Keratinocyte (primary cell): ENCODE measurements around the gene MYF6. TPM values are rescaled to one million over a fixed set of nuclear protein-coding genes. Genes with fewer than 3 reads are reported as not detected.

Experiments used
- DNase-seq: peaks from one replicate; pipeline ENCODE4 v3.0.0-alpha.2; 2011; ENCODE audit warnings: low read depth, missing footprints, low spot score
- FAIRE-seq: peaks from 2 replicates; lab custom pipeline; 2011; peaks lifted over from hg19 to GRCh38; lab: Jason Lieb, UNC
- H2AFZ ChIP-seq: 2 replicates; pipeline ENCODE4 v1.6.0; 2012; ENCODE audit warnings: low read length, control low read depth, inconsistent platforms; ENCODE audit not compliant: control insufficient read depth
- H3K27ac ChIP-seq: 2 replicates; pipeline ENCODE4 v1.5.1; 2011; ENCODE audit warnings: low read length; ENCODE audit not compliant: control insufficient read depth, insufficient read depth
- H3K27me3 ChIP-seq: 3 replicates; pipeline ENCODE4 v1.6.0; 2011; ENCODE audit warnings: low read length; ENCODE audit not compliant: control insufficient read depth, insufficient read depth; ENCODE audit errors: extremely low read depth
- H3K36me3 ChIP-seq, 2 experiments: 2 replicates in 1 of 2; 3 replicates in 1 of 2; pipeline ENCODE4 v1.5.1; 2011; ENCODE audit warnings: low read length in 2 of 2, mild to moderate bottlenecking in 1 of 2; ENCODE audit not compliant: control insufficient read depth in 2 of 2, insufficient read depth in 2 of 2; ENCODE audit errors: extremely low read depth in 1 of 2
- H3K4me1 ChIP-seq: 3 replicates; pipeline ENCODE4 v1.5.1; 2011; ENCODE audit warnings: low read length; ENCODE audit not compliant: control insufficient read depth, insufficient read depth; ENCODE audit errors: extremely low read depth
- H3K4me2 ChIP-seq: 3 replicates; pipeline ENCODE4 v1.6.0; 2011; ENCODE audit warnings: low read depth, low read length; ENCODE audit not compliant: control insufficient read depth, insufficient read depth; ENCODE audit errors: extremely low read depth
- H3K4me3 ChIP-seq, 3 experiments: fragments of 200-600 bp in 1 of 3; sonication (generic) in 1 of 3; 2 replicates in 2 of 3; 3 replicates in 1 of 3; pipeline ENCODE4 v1.5.1; 2011 to 2016; ENCODE audit warnings: low read length in 3 of 3, mild to moderate bottlenecking in 3 of 3, control low read depth in 2 of 3, inconsistent platforms in 1 of 3, low read depth in 1 of 3, mixed read lengths in 1 of 3, mixed run types in 1 of 3, moderate library complexity in 1 of 3; ENCODE audit not compliant: control insufficient read depth in 2 of 3, insufficient read depth in 2 of 3; ENCODE audit errors: extremely low read depth in 1 of 3
- H3K79me2 ChIP-seq: 2 replicates; pipeline ENCODE4 v1.6.0; 2012; ENCODE audit warnings: low read length; ENCODE audit not compliant: control insufficient read depth, insufficient read depth
- H3K9ac ChIP-seq: 3 replicates; pipeline ENCODE4 v1.6.0; 2011; ENCODE audit warnings: low read length; ENCODE audit not compliant: control insufficient read depth, insufficient read depth; ENCODE audit errors: extremely low read depth
- H3K9me1 ChIP-seq: 3 replicates; pipeline ENCODE4 v1.6.0; 2011; ENCODE audit warnings: low read length; ENCODE audit not compliant: control insufficient read depth, insufficient read depth; ENCODE audit errors: extremely low read depth
- H3K9me3 ChIP-seq: 2 replicates; pipeline ENCODE4 v1.5.1; 2012; ENCODE audit warnings: low read depth, low read length; ENCODE audit not compliant: control insufficient read depth
- H4K20me1 ChIP-seq: 3 replicates; pipeline ENCODE4 v1.6.0; 2011; ENCODE audit warnings: low read length; ENCODE audit not compliant: control insufficient read depth, insufficient read depth; ENCODE audit errors: extremely low read depth
- CTCF ChIP-seq, 3 experiments: IDR thresholded peaks in 1 of 3; conservative IDR thresholded peaks in 1 of 3; optimal IDR thresholded peaks in 1 of 3; 2 replicates in 2 of 3; 3 replicates in 1 of 3; pipeline versions ENCODE3 to v1.5.1; 2011; ENCODE audit warnings: low read length in 3 of 3, mild to moderate bottlenecking in 3 of 3, moderate library complexity in 2 of 3, control low read depth in 1 of 3, inconsistent platforms in 1 of 3; ENCODE audit not compliant: insufficient read depth in 2 of 3; ENCODE audit errors: extremely low read depth in 1 of 3
- EZH2 ChIP-seq: IDR thresholded peaks from one replicate; pipeline ENCODE4 v1.6.1; 2012; ENCODE audit warnings: inconsistent platforms, mild to moderate bottlenecking, low read length, moderate library complexity
- dilution Hi-C: fragments of 300-500 bp; cut with MboI; formaldehyde crosslinking; loops from one replicate; pipeline ENCODE4 v1.7.0; 2020; ENCODE audit warnings: low sequenced_read_pairs; ENCODE audit not compliant: extremely low pct_ligation_motif_present
- polyA plus RNA-seq, 5 experiments: library from polyadenylated mRNA; depleted of rRNA in 3 of 5; stranded (reverse) in 3 of 5; stranded (forward) in 1 of 5; unstranded in 1 of 5; fragments of >200 nt; gene quantifications; 1 replicate in 1 of 5; 2 replicates in 3 of 5; 3 replicates in 1 of 5; pipeline versions ENCODE4 v1.2.1 to v1.2.3, GENCODE V29; 2011 to 2012; ENCODE audit warnings: missing spikeins in 2 of 5, low read depth in 1 of 5, low replicate concordance in 1 of 5

Gene MYF6
- polyA plus RNA-seq, 1 donor (not counting 4 experiments of a cell fraction or from before 2014, with no cell fraction given): not detected

GRCh38 chr12:80721326-80721725 is 13.9 kb downstream of the MYF6 start:
- no peaks in the 10 kb centered on the region for H3K4me1 ChIP-seq
- peaks cover 23% of the 10 kb centered on the region for H3K27me3 ChIP-seq
- H3K4me3 ChIP-seq: no peak overlapping the region
- H3K9me3 ChIP-seq: no peaks in the 10 kb centered on the region
- H3K36me3 ChIP-seq: no peaks in the 10 kb centered on the region
- H3K9ac ChIP-seq: no peak overlapping the region
- TF ChIP-seq EZH2: no peak
- no peak for TF ChIP-seq CTCF (optimal IDR thresholded peaks at IDR 0.05 in 1 of 3, IDR thresholded peaks at IDR 0.05 in 1 of 3, conservative IDR thresholded peaks at IDR 0.05 in 1 of 3; ENCODE audit: extremely low read depth in 1 of 3, insufficient read depth in 2 of 3, low read length in 3 of 3)
- FAIRE-seq (no peak), DNase-seq (no peak)
- H3K9me1 ChIP-seq: no peaks in the 10 kb centered on the region
- dilution Hi-C loops: no loop called here
- no peaks in the 10 kb centered on the region for H3K79me2 ChIP-seq
- no peaks in the 10 kb centered on the region for H4K20me1 ChIP-seq
- H3K4me2 ChIP-seq: no peak overlapping the region
- no peak overlapping the region for H3K27ac ChIP-seq
- H2AFZ ChIP-seq: no peak overlapping the region

GRCh38 chr12:80745851-80746505 is 38.5 kb downstream of the MYF6 start:
- no peaks in the 10 kb centered on the region for H4K20me1 ChIP-seq
- H3K4me2 ChIP-seq: no peak overlapping the region
- no peaks in the 10 kb centered on the region for H3K79me2 ChIP-seq
- H3K27me3 ChIP-seq: no peaks in the 10 kb centered on the region
- H3K9me3 ChIP-seq: no peaks in the 10 kb centered on the region
- H3K4me3 ChIP-seq: no peak overlapping the region
- no peaks in the 10 kb centered on the region for H3K9me1 ChIP-seq
- no peak for TF ChIP-seq CTCF (optimal IDR thresholded peaks at IDR 0.05 in 1 of 3, IDR thresholded peaks at IDR 0.05 in 1 of 3, conservative IDR thresholded peaks at IDR 0.05 in 1 of 3; ENCODE audit: extremely low read depth in 1 of 3, insufficient read depth in 2 of 3, low read length in 3 of 3)
- TF ChIP-seq EZH2: no peak
- no peak overlapping the region for H2AFZ ChIP-seq
- dilution Hi-C loops: no loop called here
- H3K36me3 ChIP-seq: no peaks in the 10 kb centered on the region
- H3K27ac ChIP-seq: no peak overlapping the region
- H3K9ac ChIP-seq: no peak overlapping the region
- FAIRE-seq: no peak
- H3K4me1 ChIP-seq: no peaks in the 10 kb centered on the region
- no peak for DNase-seq
